Measurements from ENCODE around the gene GLCE.

DNA sequence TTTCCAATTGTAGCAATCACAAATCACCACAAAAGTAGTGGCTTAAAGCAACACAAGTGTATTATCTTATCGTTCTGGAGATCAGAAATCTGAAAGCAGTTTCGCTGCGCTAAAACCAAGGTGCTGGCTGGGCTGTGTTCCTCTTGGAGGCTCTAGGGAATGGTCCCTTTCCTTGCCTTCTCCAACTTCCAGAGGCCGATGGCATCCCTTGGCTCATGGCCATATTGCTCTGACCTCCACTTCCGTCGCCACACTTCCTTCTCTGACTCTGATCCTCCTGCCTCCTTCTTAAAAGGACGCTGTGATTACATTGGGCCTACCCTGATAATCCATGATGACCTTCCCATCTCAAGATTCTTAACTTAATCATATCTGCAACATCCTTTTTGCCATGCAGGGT, 127.6 kb downstream of the GLCE start:
- TF ChIP-seq POLR2A (IDR thresholded peaks at IDR 0.05) = no peak
- TF ChIP-seq, protein P1, sequence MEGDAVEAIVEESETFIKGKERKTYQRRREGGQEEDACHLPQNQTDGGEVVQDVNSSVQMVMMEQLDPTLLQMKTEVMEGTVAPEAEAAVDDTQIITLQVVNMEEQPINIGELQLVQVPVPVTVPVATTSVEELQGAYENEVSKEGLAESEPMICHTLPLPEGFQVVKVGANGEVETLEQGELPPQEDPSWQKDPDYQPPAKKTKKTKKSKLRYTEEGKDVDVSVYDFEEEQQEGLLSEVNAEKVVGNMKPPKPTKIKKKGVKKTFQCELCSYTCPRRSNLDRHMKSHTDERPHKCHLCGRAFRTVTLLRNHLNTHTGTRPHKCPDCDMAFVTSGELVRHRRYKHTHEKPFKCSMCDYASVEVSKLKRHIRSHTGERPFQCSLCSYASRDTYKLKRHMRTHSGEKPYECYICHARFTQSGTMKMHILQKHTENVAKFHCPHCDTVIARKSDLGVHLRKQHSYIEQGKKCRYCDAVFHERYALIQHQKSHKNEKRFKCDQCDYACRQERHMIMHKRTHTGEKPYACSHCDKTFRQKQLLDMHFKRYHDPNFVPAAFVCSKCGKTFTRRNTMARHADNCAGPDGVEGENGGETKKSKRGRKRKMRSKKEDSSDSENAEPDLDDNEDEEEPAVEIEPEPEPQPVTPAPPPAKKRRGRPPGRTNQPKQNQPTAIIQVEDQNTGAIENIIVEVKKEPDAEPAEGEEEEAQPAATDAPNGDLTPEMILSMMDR (IDR thresholded peaks at IDR 0.05) = no peak

Data from Peyer's patch (tissue), 4 donors.